GM19193 (cell line): ENCODE data around the gene FAM204A.

ENCODE experiments used
- POLR2A ChIP-seq: IDR thresholded peaks from 4 replicates; pipeline ENCODE4 v1.6.1; 2011; ENCODE audit not compliant: insufficient read depth, insufficient read length; ENCODE audit errors: extremely low read depth

FAM204A gene

GRCh38 chr10:118276204-118276603 is 65.9 kb downstream of the FAM204A start:
- TF ChIP-seq POLR2A, result no peak

- TF ChIP-seq POLR2A, result no peak
These were observed 68.5 kb downstream of the FAM204A start for GRCh38 chr10:118273662-118274061.

- no peak for TF ChIP-seq POLR2A
These were observed 69.4 kb downstream of the FAM204A start for GRCh38 chr10:118272767-118273166.

- TF ChIP-seq POLR2A, result no peak
These were observed 69.9 kb downstream of the FAM204A start for GRCh38 chr10:118272149-118272721.

- TF ChIP-seq POLR2A, result no peak
These were observed 70.5 kb downstream of the FAM204A start for GRCh38 chr10:118271671-118272070.

- no peak for TF ChIP-seq POLR2A
These were observed 75.9 kb downstream of the FAM204A start for GRCh38 chr10:118266098-118266748.

GRCh38 chr10:118264838-118265470 is 77.2 kb downstream of the FAM204A start:
- no peak for TF ChIP-seq POLR2A

- no peak for TF ChIP-seq POLR2A
These were observed 77.9 kb downstream of the FAM204A start for GRCh38 chr10:118264252-118264651.

- TF ChIP-seq POLR2A, result no peak
These were observed 79.6 kb downstream of the FAM204A start for GRCh38 chr10:118262538-118262937.

- no peak for TF ChIP-seq POLR2A
These were observed 82.7 kb downstream of the FAM204A start for GRCh38 chr10:118259288-118259906.

- no peak for TF ChIP-seq POLR2A
These were observed 83.8 kb downstream of the FAM204A start for GRCh38 chr10:118258285-118258684.

- TF ChIP-seq POLR2A, result no peak
These were observed 85.1 kb downstream of the FAM204A start for GRCh38 chr10:118256825-118257570.

- no peak for TF ChIP-seq POLR2A
These were observed 85.9 kb downstream of the FAM204A start for GRCh38 chr10:118256209-118256608.

GRCh38 chr10:118255355-118255754 is 86.8 kb downstream of the FAM204A start:
- no peak for TF ChIP-seq POLR2A

GRCh38 chr10:118254654-118255053 is 87.5 kb downstream of the FAM204A start:
- no peak for TF ChIP-seq POLR2A

GRCh38 chr10:118253397-118253796 is 88.7 kb downstream of the FAM204A start:
- no peak for TF ChIP-seq POLR2A

- no peak for TF ChIP-seq POLR2A
These were observed 90.3 kb downstream of the FAM204A start for GRCh38 chr10:118251791-118252190.
